Tibial artery (tissue), 4 donors: ENCODE results near the gene SPAG9.

Experiments
- DNase-seq, 2 donors: peaks; one replicate each; pipeline ENCODE4 v3.0.0-alpha.2; 2019
- H3K27ac ChIP-seq, 2 donors: fragments of 200-600 bp; sonication (generic) in 1 of 2; 1 replicate in 1 of 2; 2 replicates in 1 of 2; pipeline ENCODE4 v1.5.1; 2018 to 2019; ENCODE audit warnings: mild to moderate bottlenecking in 1 of 2
- H3K27me3 ChIP-seq, 2 donors: fragments of 200-600 bp; sonication (generic) in 1 of 2; one replicate each; pipeline versions ENCODE4 v1.5.1 to v1.6.0; 2016 to 2019
- H3K36me3 ChIP-seq, 3 donors: fragments of 200-600 bp; sonication (generic) in 2 of 3; one replicate each; pipeline ENCODE4 v1.5.1; 2016 to 2019; ENCODE audit warnings: mild to moderate bottlenecking in 2 of 3
- H3K4me1 ChIP-seq, 4 donors: fragments of 200-600 bp; sonication (generic) in 2 of 4; 1 replicate in 3 of 4; 2 replicates in 1 of 4; pipeline ENCODE4 v1.5.1; 2016 to 2019
- H3K4me3 ChIP-seq, 2 donors: fragments of 200-600 bp; sonication (generic) in 1 of 2; 1 replicate in 1 of 2; 2 replicates in 1 of 2; pipeline ENCODE4 v1.5.1; 2018 to 2019; ENCODE audit warnings: mild to moderate bottlenecking in 2 of 2
- H3K9me3 ChIP-seq, 3 donors: fragments of 200-600 bp; sonication (generic) in 1 of 3; one replicate each; pipeline ENCODE4 v1.5.1; 2016 to 2019
- CTCF ChIP-seq, 2 experiments: fragments of 200-600 bp in 1 of 2; fragments of 450-650 bp in 1 of 2; IDR thresholded peaks; one replicate each; pipeline ENCODE4 v1.5.1; 2017 to 2019; ENCODE audit warnings: antibody characterized with exemption in 2 of 2, mild to moderate bottlenecking in 1 of 2, moderate library complexity in 1 of 2
- intact Hi-C: fragments of 100-400 bp; cut with DNase I; formaldehyde crosslinking; loops from one replicate; pipeline ENCODE4 v1.15.0; 2023; ENCODE audit warnings: low total_unique reads

Gene SPAG9

GRCh38 chr17:51005768-51006167 is 114.9 kb downstream of the SPAG9 start:
- intact Hi-C loops = no loop called here
- no peak for TF ChIP-seq CTCF (IDR thresholded peaks at IDR 0.05)
- no peak for DNase-seq
- H3K4me3 ChIP-seq = no peak overlapping the region
- H3K27me3 ChIP-seq = no peaks in the 10 kb centered on the region
- no peaks in the 10 kb centered on the region for H3K4me1 ChIP-seq
- H3K9me3 ChIP-seq = no peaks in the 10 kb centered on the region
- H3K27ac ChIP-seq = no peak overlapping the region
- peaks cover 27 to 48% (median 38%) of the 10 kb centered on the region in 3 donors for H3K36me3 ChIP-seq

- Histone ChIP-seq H3K4me3 (no peak overlapping the region), H3K9me3 (no peaks in the 10 kb centered on the region), H3K27me3 (no peaks in the 10 kb centered on the region), H3K36me3 (peaks cover 35 to 54% (median 46%) of the 10 kb centered on the region in 3 donors), H3K27ac (no peak overlapping the region), H3K4me1 (no peaks in the 10 kb centered on the region)
- intact Hi-C loops = no loop called here
- TF ChIP-seq CTCF (IDR thresholded peaks at IDR 0.05) = no peak
- DNase-seq = no peak
Observed at GRCh38 chr17:51004249-51004648, 116.4 kb downstream of the SPAG9 start.

GRCh38 chr17:51000835-51001638 is 119.6 kb downstream of the SPAG9 start:
- Histone ChIP-seq H3K27ac (no peak overlapping the region), H3K36me3 (peaks cover 58 to 75% (median 60%) of the 10 kb centered on the region in 3 donors), H3K27me3 (no peaks in the 10 kb centered on the region), H3K9me3 (no peaks in the 10 kb centered on the region), H3K4me3 (no peak overlapping the region), H3K4me1 (no peaks in the 10 kb centered on the region)
- TF ChIP-seq CTCF (IDR thresholded peaks at IDR 0.05) = peak; percentile 40 to 70
- DNase-seq = no peak
- intact Hi-C loops = loop anchor here (2.0 kb wide), 1 partner anchor 152 kb away; the partner anchor contains the start of gene NME1

GRCh38 chr17:50995668-50996067 is 125.0 kb downstream of the SPAG9 start:
- peaks cover 84 to 91% (median 91%) of the 10 kb centered on the region in 3 donors for H3K36me3 ChIP-seq
- intact Hi-C loops = no loop called here
- DNase-seq = no peak
- no peaks in the 10 kb centered on the region for H3K4me1 ChIP-seq
- no peak overlapping the region for H3K27ac ChIP-seq
- TF ChIP-seq CTCF (IDR thresholded peaks at IDR 0.05) = no peak
- no peaks in the 10 kb centered on the region for H3K9me3 ChIP-seq
- H3K4me3 ChIP-seq = no peak overlapping the region
- no peaks in the 10 kb centered on the region for H3K27me3 ChIP-seq

- no peak for TF ChIP-seq CTCF (IDR thresholded peaks at IDR 0.05)
- H3K4me1 ChIP-seq = no peaks in the 10 kb centered on the region
- intact Hi-C loops = no loop called here
- no peak overlapping the region for H3K27ac ChIP-seq
- no peaks in the 10 kb centered on the region for H3K9me3 ChIP-seq
- H3K36me3 ChIP-seq = peaks cover 89 to 99% (median 92%) of the 10 kb centered on the region in 3 donors
- no peak overlapping the region for H3K4me3 ChIP-seq
- DNase-seq = no peak
- H3K27me3 ChIP-seq = no peaks in the 10 kb centered on the region
Observed at GRCh38 chr17:50993544-50993943, 127.1 kb downstream of the SPAG9 start.
